ENCODE measurements around the gene SMARCC1.

The SMARCC1 gene

DNA sequence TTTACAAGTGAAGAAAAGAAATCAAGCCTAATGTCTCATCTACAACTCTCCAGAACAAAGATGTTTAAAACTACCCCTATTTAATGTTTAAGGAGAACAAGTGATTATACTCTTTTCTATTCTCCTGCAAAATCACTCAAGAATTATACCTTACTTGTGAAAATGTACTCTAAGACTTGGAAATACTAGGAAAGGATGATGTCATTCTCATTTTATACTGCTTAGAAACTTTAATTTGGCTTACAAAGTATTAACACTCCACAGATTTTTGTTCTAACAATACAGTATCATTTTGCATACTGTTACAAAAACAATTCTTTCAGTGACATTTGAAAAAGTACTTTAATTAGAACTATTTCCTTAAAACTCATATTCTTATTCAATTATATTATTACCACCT lies 89.5 kb downstream of the SMARCC1 start:
- DNase-seq = no peak

DNA sequence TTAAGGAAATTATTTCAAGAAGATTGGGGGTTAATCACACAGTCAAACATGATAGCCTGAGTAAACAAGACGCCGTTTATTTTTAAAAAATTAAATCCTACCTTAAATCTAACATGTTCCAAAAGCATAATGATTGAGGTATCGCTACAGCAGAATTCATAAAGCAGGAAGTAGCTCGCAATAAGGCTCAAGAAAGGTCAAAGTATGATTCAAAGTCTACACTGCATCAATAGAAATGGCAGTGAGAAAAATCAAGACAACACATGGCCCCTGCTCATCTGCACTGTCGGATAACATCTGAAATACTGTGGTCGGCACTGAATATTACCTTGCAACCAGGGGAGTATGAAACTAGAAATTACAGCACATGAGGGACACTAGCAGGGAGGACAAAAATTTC lies 93.2 kb downstream of the SMARCC1 start:
- DNase-seq = no peak

DNA sequence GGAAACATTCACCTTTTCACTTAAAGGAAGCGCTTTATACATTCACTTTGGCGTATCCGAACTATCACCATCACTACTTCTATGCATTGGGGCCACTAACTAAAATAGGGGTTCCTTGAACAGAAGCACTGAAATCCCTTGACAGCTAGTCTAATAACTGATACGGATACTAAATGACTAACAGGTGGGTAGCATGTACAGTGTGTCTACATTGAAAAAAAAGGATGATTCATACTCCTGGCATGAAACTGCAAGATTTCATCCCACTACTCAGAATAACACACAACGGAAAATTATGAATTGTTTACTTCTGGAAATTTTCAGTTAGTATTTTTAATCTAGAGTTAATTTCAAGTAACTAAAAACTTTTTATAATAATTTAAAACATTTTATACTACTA lies 96.7 kb downstream of the SMARCC1 start:
- DNase-seq = no peak

DNA sequence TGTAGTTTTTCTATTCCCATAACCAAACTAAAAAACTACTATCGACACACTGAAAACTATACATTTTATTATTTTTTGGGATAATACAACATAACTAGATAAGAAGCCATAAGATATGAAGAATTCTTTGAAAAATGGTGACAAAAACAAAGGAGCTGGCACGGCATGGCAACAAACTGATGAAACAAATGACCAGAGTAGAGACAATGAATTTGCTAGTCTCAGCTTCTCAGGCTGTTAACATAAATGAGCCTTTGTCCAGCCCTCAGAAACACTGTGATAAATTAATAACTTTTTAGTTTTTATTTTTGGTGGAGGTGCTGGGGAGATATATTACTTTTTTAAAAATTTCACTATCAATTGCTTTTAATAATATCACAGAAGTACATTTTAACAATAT lies 100.7 kb downstream of the SMARCC1 start:
- no peak for DNase-seq

DNA sequence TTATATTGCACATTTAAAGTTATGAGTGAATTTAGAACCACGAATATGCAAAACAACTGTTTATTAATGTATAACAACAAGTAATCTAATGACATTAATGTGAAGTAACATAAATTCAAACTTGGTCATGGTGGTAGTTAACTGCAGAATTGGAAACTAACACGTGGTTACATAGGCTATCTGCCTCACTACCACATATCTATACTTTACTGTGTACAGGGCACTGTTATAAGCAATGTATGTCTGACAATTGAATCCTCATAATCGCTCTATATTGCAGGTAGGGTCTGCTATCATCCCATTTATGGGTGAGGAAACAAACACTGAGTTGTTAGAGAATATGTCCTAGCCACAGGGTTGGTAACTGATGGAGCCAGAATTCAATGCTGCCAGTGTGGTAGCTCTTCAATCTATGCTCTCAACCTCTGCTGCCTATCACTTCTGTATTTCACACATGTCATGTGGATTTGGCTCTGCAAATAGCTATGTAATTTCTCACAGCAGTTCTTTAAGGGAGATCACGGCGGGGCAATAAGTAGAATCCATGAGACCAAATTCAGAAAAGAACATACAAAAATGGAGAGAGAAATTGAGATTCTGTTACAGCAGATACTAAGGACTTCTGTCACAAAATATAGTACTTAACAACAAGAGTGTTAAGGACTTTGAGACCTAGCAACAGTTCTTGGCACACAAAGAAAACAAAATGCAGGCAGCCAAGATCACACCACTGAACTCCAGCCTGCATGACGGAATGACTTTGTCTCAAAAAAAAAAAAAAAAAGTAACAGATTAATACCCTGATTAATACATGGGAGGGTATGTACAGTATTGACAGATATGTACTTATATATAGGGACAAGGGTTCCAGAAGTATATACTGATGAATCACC lies 103.0 kb downstream of the SMARCC1 start:
- DNase-seq = no peak

DNA sequence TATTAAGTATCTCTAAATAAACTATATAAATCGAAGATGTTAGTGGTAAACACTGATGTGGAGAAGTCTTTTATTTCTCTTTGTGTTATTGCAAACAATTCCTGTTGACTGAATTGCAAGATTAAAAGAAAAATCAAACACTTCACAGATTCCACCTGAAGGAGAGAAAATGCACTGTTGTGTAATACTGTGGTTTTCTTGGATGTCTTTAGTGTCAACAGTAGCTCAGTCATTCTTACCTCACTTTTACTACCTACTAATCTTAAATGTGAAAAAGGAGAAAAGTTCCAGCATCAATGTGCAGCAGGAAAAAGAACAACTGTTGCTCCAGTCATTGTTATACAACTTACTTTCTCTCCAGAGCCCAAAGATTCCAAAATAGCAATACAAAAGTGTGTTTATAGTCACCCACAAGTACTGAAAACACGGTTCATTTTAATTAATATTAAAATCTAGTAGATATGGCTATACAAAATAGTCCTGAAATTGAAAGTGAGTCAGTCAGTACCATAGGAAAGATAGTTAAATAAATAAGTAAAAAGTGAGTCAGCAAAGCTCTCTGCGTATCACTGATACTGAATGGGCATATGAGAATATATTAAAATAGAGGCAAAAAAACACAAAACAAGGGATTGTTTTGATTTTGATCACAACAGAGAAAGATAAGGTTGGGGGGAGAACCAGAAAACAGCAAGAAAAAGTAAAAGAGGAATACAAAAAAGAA lies 112.5 kb downstream of the SMARCC1 start:
- DNase-seq = no peak

DNA sequence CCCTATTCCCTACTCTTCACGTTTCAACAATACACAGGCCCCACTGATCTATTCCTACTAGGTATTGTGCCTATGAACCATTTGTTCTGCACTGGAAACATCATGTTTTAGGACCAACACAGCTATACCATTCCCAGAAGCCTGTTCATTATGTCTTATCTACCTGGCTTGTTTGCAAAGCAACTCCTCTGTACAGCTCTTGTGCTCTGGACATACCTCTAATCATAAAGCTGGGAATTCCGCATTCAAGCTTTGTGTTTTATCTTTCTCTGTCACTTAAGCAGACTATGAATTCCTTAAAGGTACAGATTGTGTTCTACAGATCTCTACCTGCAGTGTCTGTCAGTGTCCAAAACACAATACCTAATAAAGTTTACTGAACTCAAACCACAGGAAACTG lies 115.6 kb downstream of the SMARCC1 start:
- no peak for DNase-seq

DNA sequence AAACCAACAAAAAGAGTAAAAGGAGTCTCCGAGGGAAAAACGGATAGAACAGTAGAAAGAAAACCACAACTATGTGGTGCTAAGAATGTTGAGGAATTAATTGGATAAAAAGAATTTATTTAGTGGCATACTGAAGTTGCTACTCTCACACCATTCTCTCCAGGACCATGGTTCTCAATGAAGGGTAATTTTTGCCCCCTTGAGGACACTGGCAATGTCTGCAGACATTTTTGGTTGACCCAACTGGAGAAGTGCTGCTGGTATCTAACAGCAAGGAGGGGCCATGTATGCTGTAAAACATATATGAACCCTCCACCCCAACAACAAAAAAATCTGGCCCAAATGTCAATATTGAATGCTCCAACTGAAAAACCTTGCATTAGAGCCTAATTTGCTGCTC lies 117.2 kb downstream of the SMARCC1 start:
- DNase-seq = no peak

DNA sequence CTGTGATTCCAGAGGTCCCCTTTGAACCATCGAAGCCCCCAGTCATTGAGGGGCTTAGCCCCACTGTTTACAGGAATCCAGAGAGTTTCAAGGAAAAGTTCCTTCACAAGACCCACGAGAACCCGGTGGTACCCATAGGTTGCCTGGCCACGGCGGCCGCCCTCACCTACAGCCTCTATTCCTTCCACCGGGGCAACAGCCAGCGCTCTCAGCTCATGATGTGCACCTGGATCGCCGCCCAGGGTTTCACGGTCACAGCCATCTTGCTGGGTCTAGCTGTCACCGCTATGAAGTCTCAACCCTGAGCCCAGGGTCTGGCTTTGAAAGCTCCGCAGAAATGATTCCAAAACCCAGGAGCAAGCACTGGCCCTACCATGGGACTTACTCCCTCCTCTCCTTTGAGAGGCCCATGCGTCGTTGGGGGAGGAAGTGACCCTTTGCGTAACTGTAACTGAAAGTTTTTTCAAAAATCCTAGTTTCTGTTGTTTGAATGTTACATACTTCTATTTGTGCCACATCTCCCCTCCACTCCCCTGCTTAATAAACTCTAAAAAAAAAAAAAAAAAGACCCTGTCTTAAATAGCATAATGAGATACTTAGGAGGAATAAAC lies 118.0 kb downstream of the SMARCC1 start:
- no peak for DNase-seq

DNA sequence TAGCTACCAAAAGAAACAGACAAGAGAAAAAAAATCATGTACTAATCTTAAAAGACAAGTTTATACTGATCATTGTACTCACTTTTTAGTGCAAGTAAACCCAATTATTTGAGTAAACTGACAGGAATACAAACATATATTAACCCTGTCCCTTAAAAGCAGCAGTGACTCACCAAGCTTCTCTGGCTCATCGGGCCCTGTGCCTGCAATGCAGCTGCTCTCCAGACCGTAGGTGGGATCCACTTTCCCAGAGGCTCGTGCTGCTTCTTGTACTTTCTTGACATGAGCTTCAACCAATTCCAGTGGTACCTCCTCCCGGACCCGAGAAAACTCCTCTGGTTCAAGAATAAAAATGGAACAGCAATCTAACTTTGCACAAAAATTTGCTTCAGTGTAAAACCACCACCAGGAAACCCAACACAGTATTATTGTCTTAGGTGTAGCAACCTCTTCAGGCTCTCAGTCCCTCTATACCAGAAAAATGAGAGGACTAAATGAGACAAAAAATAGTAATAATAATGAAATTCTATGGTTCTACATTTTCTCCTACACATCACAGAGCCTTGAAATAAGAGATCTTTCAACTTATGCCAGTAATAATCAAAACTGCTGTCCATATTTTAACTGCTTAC lies 120.5 kb downstream of the SMARCC1 start:
- DNase-seq = no peak

DNA sequence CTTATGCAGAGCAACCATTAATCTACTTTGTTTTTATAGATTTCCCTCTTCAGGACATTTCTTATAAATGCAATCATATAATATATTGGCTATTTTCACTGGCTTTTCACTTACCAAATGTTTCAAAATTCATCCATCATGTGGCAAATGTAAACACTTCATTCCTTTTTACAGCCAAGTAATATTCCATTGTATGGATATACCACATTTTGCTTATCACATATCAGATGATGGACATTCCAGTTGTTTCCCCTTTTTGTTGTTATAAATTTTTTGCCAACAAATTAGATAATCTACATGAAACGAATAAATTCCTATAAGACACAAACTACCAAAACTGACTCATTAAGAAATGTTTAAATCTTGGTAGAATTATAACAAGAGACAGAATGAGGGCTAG lies 123.2 kb downstream of the SMARCC1 start:
- no peak for DNase-seq

DNA sequence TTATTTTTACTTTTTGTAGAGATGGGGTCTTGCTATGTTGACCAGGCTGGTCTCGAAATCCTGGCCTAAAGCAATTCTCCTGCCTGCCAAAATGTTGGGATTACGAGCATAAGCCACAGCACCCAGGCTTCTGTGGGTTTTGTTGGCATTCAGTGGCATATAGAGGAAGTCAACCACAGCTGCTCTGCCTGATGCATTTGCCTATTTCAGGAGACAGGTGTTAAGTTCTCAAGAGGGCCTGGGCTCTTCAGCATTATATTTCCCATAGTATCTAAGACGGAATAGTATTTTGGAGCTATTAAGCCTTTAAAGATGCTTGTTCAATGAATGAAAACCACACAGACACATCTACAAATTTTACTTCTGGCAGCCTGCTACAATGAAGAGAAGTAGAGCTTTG lies 129.6 kb downstream of the SMARCC1 start:
- no peak for DNase-seq

DNA sequence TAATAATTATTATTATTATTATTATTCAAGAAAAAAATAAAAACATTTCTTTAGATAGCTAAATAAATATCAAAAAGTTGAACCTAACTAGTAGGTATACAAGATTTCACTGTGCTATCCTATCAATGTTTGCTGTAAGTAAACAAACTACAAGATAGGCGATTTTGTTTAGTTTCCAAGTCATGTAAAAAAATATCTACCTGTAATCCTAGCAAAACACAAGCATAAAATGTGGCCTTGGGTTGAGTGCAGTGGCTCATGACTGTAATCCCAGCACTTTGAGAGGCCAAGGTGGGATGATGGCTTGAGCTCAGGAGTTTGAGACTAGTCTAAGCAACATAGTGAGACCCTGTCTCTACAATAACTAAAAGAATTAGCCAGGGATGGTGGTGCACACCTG lies 131.4 kb downstream of the SMARCC1 start:
- no peak for DNase-seq

DNA sequence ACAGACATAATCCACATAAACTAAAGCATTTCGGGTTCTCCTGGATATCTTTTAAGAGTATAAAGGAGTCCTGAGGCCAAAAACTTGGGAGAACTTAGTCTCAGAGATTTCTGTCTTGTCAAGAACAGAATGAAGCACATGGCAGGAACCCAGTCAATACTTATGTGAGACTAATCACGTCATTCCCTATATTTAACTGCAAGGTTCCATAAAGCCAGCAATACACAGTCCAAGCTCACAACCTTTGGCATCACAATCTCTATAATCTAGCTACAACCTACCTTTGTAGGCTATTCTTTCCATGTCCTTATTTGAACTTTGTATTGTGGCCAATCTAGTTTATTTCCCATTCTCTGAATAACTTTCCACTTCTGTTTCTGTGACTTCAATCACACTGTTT lies 134.1 kb downstream of the SMARCC1 start:
- DNase-seq = no peak

DNA sequence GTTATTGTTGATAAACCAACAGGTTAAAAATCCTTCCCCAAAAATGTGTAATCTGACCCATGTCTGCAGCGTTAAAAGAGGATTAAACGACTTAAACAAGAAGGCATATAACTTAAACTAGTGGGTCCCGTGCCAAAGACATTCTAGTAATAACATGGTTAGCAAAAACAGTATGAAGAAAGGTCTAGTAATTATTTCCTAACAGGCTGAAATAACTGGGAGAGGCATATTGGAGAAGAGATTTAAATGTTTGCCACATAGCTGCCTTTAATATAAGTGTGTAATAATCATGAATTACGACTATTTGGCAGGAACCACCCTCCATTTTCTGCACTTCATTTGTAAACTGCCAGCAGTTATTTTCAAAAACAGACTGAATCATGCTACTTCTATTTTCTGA lies 135.3 kb downstream of the SMARCC1 start:
- DNase-seq = no peak

DNA sequence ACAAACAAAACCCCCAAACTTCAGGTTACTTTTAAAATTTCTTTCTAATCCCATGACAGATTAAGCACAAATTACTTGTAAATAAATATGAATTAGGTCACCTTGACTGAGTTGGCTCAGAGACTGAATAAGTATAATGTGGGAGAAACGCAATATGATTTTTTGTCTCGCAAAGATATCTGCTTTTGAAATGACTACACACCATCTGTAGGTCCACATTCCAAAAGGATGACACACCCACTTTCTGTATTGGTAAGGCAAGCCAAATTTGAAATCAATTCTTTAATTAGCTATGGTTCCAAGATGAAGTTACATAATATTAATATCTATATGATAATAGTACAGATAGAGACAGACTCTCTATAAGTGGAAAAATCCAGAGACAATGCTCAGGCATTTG lies 136.1 kb downstream of the SMARCC1 start:
- DNase-seq = no peak

DNA sequence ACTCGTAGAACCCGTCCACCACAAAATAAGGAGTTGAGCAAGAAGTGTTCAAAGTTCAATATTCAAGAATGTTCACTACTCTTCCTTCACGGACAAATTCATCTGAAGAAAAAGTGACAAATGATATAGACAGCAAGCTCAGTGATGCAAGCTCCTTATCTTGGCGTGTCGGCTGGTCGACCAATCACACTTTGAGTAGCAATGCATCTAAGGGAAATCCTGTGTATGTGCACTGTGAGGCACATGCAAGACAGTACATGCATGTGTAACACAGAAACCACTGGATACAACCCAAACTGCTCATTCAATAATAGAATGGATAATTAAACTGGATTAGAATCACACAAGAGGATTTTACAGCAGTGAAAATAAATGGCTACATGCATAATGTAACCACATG lies 138.6 kb downstream of the SMARCC1 start:
- no peak for DNase-seq

DNA sequence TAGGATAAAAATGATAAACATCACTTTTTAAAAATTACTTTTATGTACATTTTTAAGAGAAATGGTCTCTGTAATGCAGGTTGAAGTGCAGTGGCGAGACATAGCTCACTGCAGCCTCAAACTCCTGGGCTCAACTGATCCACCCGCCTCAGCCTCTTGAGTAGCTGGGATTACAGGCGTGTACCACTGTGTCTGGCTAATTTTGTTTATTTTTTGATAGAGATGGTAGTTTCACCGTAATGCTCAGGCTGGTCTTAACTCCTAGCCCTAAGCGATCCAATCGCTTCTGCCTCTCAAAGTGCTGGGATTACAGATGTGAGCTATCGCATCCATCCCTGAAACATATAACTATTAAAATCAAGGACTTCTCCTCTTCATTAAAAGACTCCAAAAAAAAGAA lies 140.0 kb downstream of the SMARCC1 start:
- no peak for DNase-seq

DNA sequence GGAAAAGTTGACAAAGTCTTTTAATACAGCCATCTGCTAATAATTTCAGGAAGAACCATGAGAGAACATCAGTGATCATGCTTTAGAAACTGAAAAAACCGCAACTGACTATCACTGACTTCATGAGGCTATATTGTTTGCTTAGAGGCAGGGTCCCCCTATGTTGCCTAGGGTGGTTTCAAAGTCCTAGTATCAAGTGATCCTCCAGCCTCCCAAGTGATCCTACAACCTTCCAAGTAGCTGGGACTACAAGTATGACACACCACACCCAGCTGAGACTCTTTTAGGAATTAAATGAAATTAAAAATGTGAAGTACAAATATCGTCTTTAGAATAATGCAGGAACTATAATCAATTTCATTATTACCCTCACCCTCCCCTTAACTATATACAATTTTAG lies 144.8 kb downstream of the SMARCC1 start:
- DNase-seq = no peak

DNA sequence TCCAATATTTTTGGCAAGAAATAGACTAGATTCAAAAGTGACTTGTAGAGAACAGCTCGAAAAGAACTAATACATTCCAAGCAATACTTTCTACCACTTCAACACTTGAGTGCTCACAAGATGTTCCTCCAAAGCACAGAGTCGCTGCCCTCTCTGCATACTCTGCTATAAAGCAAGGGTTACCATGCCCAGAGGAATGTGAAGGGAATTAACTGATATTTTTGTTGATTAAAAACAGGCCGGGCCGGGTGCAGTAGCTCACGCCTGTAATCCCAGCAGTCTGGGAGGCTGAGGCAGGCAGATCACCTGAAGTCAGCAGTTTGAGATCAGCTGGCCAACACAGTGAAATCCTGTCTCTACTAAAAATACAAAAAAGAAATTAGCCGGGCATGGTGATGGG lies 145.5 kb downstream of the SMARCC1 start:
- no peak for DNase-seq

DNA sequence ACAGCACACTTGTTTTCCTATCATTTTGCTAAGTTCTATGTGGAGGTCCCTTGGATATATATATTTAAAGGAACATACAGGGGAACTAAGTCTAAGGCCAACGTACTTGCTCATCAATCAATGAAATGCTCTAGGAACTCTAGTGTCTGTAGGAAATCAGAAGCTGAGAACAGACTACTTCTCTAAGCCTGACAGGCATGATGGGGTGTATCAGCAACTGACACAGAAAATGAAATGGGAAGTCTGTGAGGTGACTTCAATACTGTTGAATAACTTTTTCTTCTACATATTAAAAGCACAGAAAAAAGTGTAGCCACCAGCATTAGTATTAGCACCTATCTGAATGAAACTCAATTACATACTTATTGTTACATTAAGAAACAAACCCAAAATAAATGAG lies 146.2 kb downstream of the SMARCC1 start:
- no peak for DNase-seq

DNA sequence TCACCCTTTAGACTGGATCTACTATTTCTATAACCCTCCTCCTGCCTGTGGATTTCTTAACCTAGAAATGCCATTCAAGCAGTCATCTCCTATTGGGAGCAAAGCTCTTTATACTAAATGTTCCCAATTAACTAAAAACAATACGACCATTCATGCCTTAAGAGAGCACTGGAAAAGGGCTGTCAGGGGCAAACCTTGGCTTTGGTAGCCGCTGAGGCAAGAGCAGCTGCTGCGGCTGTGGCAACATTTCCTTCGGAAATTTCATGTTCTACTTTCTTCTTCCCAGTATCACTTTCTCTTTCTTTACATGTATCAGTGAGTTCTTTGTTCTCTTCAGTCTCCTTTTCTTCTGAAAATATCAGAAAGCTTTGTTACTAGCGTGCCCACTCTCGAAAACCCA lies 146.7 kb downstream of the SMARCC1 start:
- DNase-seq = no peak

DNA sequence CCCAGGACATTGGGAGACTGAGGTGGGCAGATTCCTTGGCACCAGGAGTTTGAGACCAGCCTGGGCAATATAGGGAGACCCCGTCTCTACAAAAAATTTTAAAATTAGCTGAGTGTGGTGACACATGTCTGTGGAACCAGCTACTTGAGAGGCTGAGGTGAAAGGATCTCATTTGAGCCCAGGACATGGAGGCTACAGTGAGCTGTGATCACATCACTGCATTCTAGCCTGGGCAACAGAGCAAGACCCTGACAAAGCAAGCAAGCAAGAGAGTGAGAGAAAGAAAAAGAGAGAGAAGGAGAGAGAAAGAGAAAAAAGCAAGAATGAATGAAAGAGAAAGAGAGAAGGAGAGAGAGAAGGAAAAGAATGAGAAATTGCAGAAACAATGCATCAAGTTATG lies 150.9 kb downstream of the SMARCC1 start:
- DNase-seq = no peak

DNA sequence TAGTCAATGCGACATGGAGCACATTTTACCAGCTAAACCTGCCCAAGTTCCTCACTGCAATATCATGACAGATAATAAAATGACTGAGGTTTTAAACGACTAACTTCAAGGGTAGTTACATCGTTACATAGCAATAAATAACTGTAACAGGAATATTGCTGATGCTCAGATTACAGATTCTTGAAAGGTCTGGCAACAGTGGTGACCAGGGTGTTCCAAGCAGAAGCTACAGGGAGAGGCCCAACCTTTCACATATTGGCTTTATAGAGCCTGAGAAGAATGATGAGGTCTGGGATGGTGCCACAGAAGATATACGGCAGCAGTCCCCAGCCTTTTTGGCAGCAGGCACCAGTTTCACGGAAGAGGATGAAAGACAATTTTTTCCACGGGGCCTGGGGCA lies 151.9 kb downstream of the SMARCC1 start:
- DNase-seq = no peak
